GM12801 (cell line): ENCODE results near the gene PKN3.

Source experiments
- TF ChIP-seq, protein P1 (sequence below): IDR thresholded peaks from one replicate; pipeline ENCODE4 v1.5.1; 2011; ENCODE audit warnings: control low read depth; ENCODE audit not compliant: insufficient read length; ENCODE audit errors: extremely low read depth

PKN3 gene

GRCh38 chr9:128750926-128751595 lies 48.8 kb downstream of the PKN3 start:
- TF ChIP-seq, protein P1, sequence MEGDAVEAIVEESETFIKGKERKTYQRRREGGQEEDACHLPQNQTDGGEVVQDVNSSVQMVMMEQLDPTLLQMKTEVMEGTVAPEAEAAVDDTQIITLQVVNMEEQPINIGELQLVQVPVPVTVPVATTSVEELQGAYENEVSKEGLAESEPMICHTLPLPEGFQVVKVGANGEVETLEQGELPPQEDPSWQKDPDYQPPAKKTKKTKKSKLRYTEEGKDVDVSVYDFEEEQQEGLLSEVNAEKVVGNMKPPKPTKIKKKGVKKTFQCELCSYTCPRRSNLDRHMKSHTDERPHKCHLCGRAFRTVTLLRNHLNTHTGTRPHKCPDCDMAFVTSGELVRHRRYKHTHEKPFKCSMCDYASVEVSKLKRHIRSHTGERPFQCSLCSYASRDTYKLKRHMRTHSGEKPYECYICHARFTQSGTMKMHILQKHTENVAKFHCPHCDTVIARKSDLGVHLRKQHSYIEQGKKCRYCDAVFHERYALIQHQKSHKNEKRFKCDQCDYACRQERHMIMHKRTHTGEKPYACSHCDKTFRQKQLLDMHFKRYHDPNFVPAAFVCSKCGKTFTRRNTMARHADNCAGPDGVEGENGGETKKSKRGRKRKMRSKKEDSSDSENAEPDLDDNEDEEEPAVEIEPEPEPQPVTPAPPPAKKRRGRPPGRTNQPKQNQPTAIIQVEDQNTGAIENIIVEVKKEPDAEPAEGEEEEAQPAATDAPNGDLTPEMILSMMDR = no peak

DNA sequence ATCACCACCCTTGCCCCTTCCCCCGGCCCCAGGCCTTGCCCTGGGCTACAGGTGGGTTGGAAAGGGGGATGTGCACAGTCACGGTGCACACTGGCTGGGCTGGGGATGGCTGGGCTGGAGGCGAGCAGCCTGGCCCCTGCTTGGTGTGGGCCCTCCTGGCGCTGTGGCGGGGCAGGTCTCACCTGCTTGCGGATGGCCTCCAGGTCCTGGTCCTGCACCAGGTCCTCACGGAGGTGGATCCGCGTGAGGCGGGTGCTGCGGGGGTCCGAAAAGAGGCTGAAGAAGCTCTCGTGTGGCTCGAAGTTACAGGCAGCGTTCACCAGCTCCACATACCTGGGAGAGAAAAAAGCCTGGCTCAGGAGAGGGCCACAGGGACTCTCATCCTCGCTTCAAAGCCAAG lies 51.3 kb downstream of the PKN3 start:
- TF ChIP-seq, protein P1 = no peak

- TF ChIP-seq, protein P1 = no peak
Observed at GRCh38 chr9:128757602-128758001, 55.3 kb downstream of the PKN3 start.

- TF ChIP-seq, protein P1 = no peak
Observed at GRCh38 chr9:128762671-128763449, 60.6 kb downstream of the PKN3 start.

- TF ChIP-seq, protein P1 = no peak
Observed at GRCh38 chr9:128764361-128764760, 62.1 kb downstream of the PKN3 start.

- TF ChIP-seq, protein P1 = no peak
Observed at GRCh38 chr9:128765499-128765898, 63.2 kb downstream of the PKN3 start.

- TF ChIP-seq, protein P1 = no peak
Observed at GRCh38 chr9:128768606-128769005, 66.3 kb downstream of the PKN3 start.
